ENCODE measurements around the gene UQCC3.

- TF ChIP-seq CTCF (conservative IDR thresholded peaks at IDR 0.05; ENCODE audit: low read length): no peak
- TF ChIP-seq EZH2phosphoT487 (IDR thresholded peaks at IDR 0.05; ENCODE audit: borderline replicate concordance): no peak
Measured at GRCh38 chr11:62673196-62673525, 1.7 kb downstream of the UQCC3 start.

Data from Loucy (cell line).